Thyroid gland (tissue), 4 donors: ENCODE data around the gene SRSF2.

Source experiments
- CTCF ChIP-seq, 6 experiments: fragments of 200-600 bp in 3 of 6; fragments of 450-650 bp in 3 of 6; sonication (generic) in 3 of 6; IDR thresholded peaks; one replicate each; pipeline ENCODE4 v1.5.1; 2016 to 2019; ENCODE audit warnings: antibody characterized with exemption in 6 of 6, mild to moderate bottlenecking in 2 of 6, inconsistent platforms in 1 of 6, moderate library complexity in 1 of 6
- POLR2A ChIP-seq, 2 donors: fragments of 450-650 bp; IDR thresholded peaks; one replicate each; pipeline ENCODE4 v1.6.1; 2017; ENCODE audit warnings: antibody characterized with exemption in 2 of 2, mild to moderate bottlenecking in 2 of 2, moderate library complexity in 1 of 2

- TF ChIP-seq POLR2A (IDR thresholded peaks at IDR 0.05) (no peak), CTCF (IDR thresholded peaks at IDR 0.05) (no peak)
These were observed 50.4 kb downstream of the SRSF2 start for GRCh38 chr17:76686538-76687297.
